ENCODE measurements around the gene PRDX5. TPM values are rescaled to one million over a fixed set of nuclear protein-coding genes. Genes with fewer than 3 reads are reported as not detected.

The PRDX5 gene
- total and polyA plus RNA-seq, 9 of the 15 experiments (the other 6 are each of a cell fraction or from before 2014, with no cell fraction given): 40.8 to 327 (median 204) TPM

DNA sequence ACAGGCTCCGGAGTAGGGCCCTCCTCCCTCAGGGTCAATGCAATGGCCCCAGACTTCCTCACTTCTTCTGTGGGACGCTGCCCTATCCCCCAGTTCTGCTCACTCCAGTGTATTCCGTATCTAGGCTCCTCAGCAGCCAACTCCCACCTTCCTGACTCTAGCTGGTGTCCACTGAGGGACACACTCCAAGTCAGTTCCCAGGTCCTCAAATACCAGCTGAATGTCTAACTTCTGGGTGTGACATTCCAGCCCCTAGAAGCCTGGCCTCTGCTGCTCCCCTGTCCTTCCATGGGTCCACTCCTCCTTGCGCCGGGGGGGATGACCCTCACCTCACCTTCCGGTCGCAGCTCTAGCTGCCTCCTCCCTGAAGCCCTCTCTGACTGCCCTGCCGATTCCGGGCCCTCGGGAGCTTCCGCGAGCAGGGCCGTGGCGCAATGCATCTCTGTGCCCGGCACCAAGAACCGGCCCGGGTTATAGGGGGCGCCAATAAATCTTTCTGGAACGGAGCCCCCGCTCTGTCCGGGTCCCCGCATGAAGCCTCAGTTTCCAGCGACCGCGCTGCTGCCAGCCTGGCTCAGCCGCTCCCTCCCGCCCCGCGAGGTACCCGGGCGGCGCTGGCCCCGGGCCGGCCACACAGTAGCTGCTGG is 48.9 kb upstream of the PRDX5 start (continued):
- TF ChIP-seq, protein P1, sequence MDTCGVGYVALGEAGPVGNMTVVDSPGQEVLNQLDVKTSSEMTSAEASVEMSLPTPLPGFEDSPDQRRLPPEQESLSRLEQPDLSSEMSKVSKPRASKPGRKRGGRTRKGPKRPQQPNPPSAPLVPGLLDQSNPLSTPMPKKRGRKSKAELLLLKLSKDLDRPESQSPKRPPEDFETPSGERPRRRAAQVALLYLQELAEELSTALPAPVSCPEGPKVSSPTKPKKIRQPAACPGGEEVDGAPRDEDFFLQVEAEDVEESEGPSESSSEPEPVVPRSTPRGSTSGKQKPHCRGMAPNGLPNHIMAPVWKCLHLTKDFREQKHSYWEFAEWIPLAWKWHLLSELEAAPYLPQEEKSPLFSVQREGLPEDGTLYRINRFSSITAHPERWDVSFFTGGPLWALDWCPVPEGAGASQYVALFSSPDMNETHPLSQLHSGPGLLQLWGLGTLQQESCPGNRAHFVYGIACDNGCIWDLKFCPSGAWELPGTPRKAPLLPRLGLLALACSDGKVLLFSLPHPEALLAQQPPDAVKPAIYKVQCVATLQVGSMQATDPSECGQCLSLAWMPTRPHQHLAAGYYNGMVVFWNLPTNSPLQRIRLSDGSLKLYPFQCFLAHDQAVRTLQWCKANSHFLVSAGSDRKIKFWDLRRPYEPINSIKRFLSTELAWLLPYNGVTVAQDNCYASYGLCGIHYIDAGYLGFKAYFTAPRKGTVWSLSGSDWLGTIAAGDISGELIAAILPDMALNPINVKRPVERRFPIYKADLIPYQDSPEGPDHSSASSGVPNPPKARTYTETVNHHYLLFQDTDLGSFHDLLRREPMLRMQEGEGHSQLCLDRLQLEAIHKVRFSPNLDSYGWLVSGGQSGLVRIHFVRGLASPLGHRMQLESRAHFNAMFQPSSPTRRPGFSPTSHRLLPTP (IDR thresholded peaks at IDR 0.05; ENCODE audit: borderline replicate concordance, extremely low read depth, insufficient read length): peak; percentile 82
- TF ChIP-seq HEY1 (CRISPR knock-in tag; IDR thresholded peaks at IDR 0.05; ENCODE audit: borderline replicate concordance) (peak; percentile 75; the same call in 1 of the 2 replicates), ZNF77 (CRISPR knock-in tag; IDR thresholded peaks at IDR 0.05) (no peak), DPF2 (IDR thresholded peaks at IDR 0.05) (peak; percentile 50; the same call in 1 of the 2 replicates), FOXM1 (IDR thresholded peaks at IDR 0.05; ENCODE audit: low read depth) (no peak), FOXM1 (CRISPR knock-in tag; IDR thresholded peaks at IDR 0.05; ENCODE audit: low read depth) (no peak), GTF2F1 (IDR thresholded peaks at IDR 0.05; ENCODE audit: low read depth, low read length) (no peak), ZNF146 (CRISPR knock-in tag; IDR thresholded peaks at IDR 0.05; ENCODE audit: unreplicated experiment) (no peak), SREBF2 (CRISPR knock-in tag; IDR thresholded peaks at IDR 0.05) (no peak), JUNB (CRISPR knock-in tag; conservative IDR thresholded peaks at IDR 0.05) (no peak), KDM2B (CRISPR knock-in tag; IDR thresholded peaks at IDR 0.05) (no peak), HDAC2 (IDR thresholded peaks at IDR 0.05) (peak; percentile 65), GTF2E2 (tag; IDR thresholded peaks at IDR 0.05) (peak; percentile 53; the same call in 1 of the 2 replicates), RAD21 (CRISPR knock-in tag; conservative IDR thresholded peaks at IDR 0.05 in 1 of 2, IDR thresholded peaks at IDR 0.05 in 1 of 2) (no peak), CHD2 (IDR thresholded peaks at IDR 0.05; ENCODE audit: low read depth, low read length) (no peak), ZNF239 (CRISPR knock-in tag; IDR thresholded peaks at IDR 0.05) (no peak), CCAR2 (IDR thresholded peaks at IDR 0.05; ENCODE audit: low read depth, low read length) (no peak), ZNF436 (CRISPR knock-in tag; IDR thresholded peaks at IDR 0.05) (peak; percentile 99), MBD2 (IDR thresholded peaks at IDR 0.05; ENCODE audit: borderline replicate concordance, low read depth) (no peak), HNRNPUL1 (IDR thresholded peaks at IDR 0.05; ENCODE audit: low read length) (no peak), FOXA1 (IDR thresholded peaks at IDR 0.05; ENCODE audit: borderline replicate concordance) (no peak), CBX1 (IDR thresholded peaks at IDR 0.05; ENCODE audit: low read depth) (no peak), ADNP (tag; IDR thresholded peaks at IDR 0.05) (peak; percentile 54; the same call in 1 of the 2 replicates), ZNF384 (IDR thresholded peaks at IDR 0.05; ENCODE audit: low read depth, low read length) (no peak), MAFK (IDR thresholded peaks at IDR 0.05; ENCODE audit: low read length) (no peak), ZNF212 (CRISPR knock-in tag; IDR thresholded peaks at IDR 0.05) (no peak), FOXK2 (conservative IDR thresholded peaks at IDR 0.05 in 1 of 2, IDR thresholded peaks at IDR 0.05 in 1 of 2; ENCODE audit: low read depth in 2 of 2) (0 out of 4 replicates have a peak, but pooled peaks of 1 of the 2 experiments have one; percentile 14), ZNF134 (CRISPR knock-in tag; conservative IDR thresholded peaks at IDR 0.05) (0 out of 2 replicates have a peak, but pooled peaks have one; percentile 3)
- TF ChIP-seq, protein P2, sequence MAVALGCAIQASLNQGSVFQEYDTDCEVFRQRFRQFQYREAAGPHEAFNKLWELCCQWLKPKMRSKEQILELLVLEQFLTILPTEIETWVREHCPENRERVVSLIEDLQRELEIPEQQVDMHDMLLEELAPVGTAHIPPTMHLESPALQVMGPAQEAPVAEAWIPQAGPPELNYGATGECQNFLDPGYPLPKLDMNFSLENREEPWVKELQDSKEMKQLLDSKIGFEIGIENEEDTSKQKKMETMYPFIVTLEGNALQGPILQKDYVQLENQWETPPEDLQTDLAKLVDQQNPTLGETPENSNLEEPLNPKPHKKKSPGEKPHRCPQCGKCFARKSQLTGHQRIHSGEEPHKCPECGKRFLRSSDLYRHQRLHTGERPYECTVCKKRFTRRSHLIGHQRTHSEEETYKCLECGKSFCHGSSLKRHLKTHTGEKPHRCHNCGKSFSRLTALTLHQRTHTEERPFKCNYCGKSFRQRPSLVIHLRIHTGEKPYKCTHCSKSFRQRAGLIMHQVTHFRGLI (CRISPR knock-in tag; IDR thresholded peaks at IDR 0.05): no peak
